ENCODE data around the gene PORCN. TPM values are rescaled to one million over a fixed set of nuclear protein-coding genes. Genes with fewer than 3 reads are reported as not detected.

PORCN gene
- total RNA-seq, 1 donor from 2014 or later: 30.3 TPM

DNA sequence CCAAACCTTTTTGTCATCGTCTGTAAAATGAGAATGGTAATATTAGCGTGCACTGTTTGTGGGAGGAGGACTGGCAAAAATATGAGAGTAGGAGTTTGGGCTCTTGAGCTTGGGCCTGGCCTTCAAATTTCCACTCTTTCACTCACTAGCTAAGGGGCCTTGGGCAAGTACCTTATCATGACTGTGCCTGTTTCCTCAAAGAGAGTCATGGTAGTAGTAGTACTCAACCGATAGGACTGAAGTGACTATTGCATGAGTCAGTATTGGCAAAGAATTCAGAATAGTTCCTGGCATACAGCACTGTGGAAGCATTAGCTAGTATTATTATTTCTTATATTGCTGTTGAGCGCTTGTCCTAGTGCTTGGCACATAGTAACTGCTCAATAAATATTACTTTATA is 49.5 kb downstream of the PORCN start:
- no peak overlapping the region for H3K4me3 ChIP-seq (ENCODE audit: insufficient read depth, low read depth, low read length)
- Mint-ChIP-seq H3K9me3 (ENCODE audit: unreplicated experiment) (no peaks in the 10 kb centered on the region), H3K27ac (ENCODE audit: unreplicated experiment) (peak overlapping the region; percentile 80), H3K36me3 (ENCODE audit: low read depth, unreplicated experiment) (peaks cover 9% of the 10 kb centered on the region), H3K27me3 (ENCODE audit: low read depth, unreplicated experiment) (no peaks in the 10 kb centered on the region), H3K4me1 (ENCODE audit: low read depth, unreplicated experiment) (peaks cover 3% of the 10 kb centered on the region), H3K4me3 (ENCODE audit: unreplicated experiment) (no peak overlapping the region)
- FAIRE-seq (peak; percentile 100), DNase-seq (ENCODE audit: low read depth) (peak; percentile 82)
- H2AFZ ChIP-seq (ENCODE audit: low read depth, low read length): no peak overlapping the region
- no peak overlapping the region for H3K9ac ChIP-seq (ENCODE audit: low read length)
- H3K79me2 ChIP-seq (ENCODE audit: insufficient read depth, low read length): no peaks in the 10 kb centered on the region
- peaks cover 5% of the 10 kb centered on the region for H3K36me3 ChIP-seq (ENCODE audit: insufficient read depth, low read length)
- H3K9me3 ChIP-seq (ENCODE audit: insufficient read depth, low read depth, low read length): no peaks in the 10 kb centered on the region
- no peak for TF ChIP-seq EZH2 (IDR thresholded peaks at IDR 0.05; ENCODE audit: insufficient read depth, low read length)
- TF ChIP-seq, protein P1, sequence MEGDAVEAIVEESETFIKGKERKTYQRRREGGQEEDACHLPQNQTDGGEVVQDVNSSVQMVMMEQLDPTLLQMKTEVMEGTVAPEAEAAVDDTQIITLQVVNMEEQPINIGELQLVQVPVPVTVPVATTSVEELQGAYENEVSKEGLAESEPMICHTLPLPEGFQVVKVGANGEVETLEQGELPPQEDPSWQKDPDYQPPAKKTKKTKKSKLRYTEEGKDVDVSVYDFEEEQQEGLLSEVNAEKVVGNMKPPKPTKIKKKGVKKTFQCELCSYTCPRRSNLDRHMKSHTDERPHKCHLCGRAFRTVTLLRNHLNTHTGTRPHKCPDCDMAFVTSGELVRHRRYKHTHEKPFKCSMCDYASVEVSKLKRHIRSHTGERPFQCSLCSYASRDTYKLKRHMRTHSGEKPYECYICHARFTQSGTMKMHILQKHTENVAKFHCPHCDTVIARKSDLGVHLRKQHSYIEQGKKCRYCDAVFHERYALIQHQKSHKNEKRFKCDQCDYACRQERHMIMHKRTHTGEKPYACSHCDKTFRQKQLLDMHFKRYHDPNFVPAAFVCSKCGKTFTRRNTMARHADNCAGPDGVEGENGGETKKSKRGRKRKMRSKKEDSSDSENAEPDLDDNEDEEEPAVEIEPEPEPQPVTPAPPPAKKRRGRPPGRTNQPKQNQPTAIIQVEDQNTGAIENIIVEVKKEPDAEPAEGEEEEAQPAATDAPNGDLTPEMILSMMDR (IDR thresholded peaks at IDR 0.05; ENCODE audit: insufficient read depth, low read depth, low read length): no peak
- H3K4me1 ChIP-seq (ENCODE audit: insufficient read depth, low read length): peaks cover 5% of the 10 kb centered on the region
- no peak overlapping the region for H3K4me2 ChIP-seq (ENCODE audit: low read length)
- H3K27me3 ChIP-seq (ENCODE audit: insufficient read depth, low read length): no peaks in the 10 kb centered on the region
- H4K20me1 ChIP-seq (ENCODE audit: insufficient read depth, low read length): peaks cover 3% of the 10 kb centered on the region
- peak overlapping the region; percentile 48 for H3K27ac ChIP-seq (ENCODE audit: low read depth, low read length)

DNA sequence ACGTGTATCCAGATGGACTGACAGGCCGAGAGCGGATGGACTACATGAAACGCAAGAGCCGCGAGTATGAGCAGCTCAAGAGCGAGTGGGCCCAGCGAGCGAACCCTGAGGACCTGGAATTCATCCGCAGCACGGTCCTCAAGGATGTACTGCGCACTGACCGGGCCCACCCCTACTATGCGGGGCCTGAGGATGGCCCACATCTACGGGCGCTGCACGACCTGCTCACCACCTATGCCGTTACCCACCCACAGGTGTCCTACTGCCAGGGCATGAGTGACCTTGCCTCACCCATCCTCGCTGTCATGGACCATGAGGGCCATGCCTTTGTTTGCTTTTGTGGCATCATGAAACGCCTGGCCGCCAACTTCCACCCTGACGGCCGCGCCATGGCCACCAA is 50.8 kb downstream of the PORCN start:
- Histone ChIP-seq H2AFZ (ENCODE audit: low read depth, low read length) (no peak overlapping the region), H4K20me1 (ENCODE audit: insufficient read depth, low read length) (peaks cover 3% of the 10 kb centered on the region), H3K9me3 (ENCODE audit: insufficient read depth, low read depth, low read length) (no peaks in the 10 kb centered on the region), H3K36me3 (ENCODE audit: insufficient read depth, low read length) (peaks cover 5% of the 10 kb centered on the region), H3K4me2 (ENCODE audit: low read length) (no peak overlapping the region), H3K27ac (ENCODE audit: low read depth, low read length) (no peak overlapping the region), H3K79me2 (ENCODE audit: insufficient read depth, low read length) (no peaks in the 10 kb centered on the region), H3K9ac (ENCODE audit: low read length) (no peak overlapping the region), H3K4me3 (ENCODE audit: insufficient read depth, low read depth, low read length) (no peak overlapping the region), H3K27me3 (ENCODE audit: insufficient read depth, low read length) (no peaks in the 10 kb centered on the region), H3K4me1 (ENCODE audit: insufficient read depth, low read length) (peaks cover 5% of the 10 kb centered on the region)
- H3K27me3 Mint-ChIP-seq (ENCODE audit: low read depth, unreplicated experiment): no peaks in the 10 kb centered on the region
- TF ChIP-seq EZH2 (IDR thresholded peaks at IDR 0.05; ENCODE audit: insufficient read depth, low read length): no peak
- TF ChIP-seq, protein P1 (IDR thresholded peaks at IDR 0.05; ENCODE audit: insufficient read depth, low read depth, low read length): no peak
- no peak overlapping the region for H3K4me3 Mint-ChIP-seq (ENCODE audit: unreplicated experiment)
- no peak for DNase-seq (ENCODE audit: low read depth)
- peaks cover 9% of the 10 kb centered on the region for H3K36me3 Mint-ChIP-seq (ENCODE audit: low read depth, unreplicated experiment)
- FAIRE-seq: no peak
- H3K4me1 Mint-ChIP-seq (ENCODE audit: low read depth, unreplicated experiment): peaks cover 3% of the 10 kb centered on the region
- H3K9me3 Mint-ChIP-seq (ENCODE audit: unreplicated experiment): no peaks in the 10 kb centered on the region
- no peak overlapping the region for H3K27ac Mint-ChIP-seq (ENCODE audit: unreplicated experiment)

DNA sequence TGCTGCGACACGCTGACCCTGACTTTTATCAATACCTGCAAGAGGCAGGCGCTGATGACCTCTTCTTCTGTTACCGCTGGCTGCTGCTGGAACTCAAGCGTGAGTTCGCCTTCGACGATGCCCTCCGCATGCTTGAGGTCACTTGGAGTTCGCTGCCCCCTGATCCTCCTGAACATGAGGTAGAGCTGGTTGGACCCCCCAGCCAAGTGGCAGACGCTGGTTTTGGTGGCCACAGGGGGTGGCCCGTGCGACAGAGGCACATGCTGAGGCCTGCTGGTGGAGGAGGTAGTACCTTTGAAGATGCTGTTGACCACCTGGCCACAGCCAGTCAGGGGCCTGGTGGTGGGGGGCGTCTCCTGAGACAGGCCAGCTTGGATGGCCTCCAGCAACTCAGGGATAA is 51.3 kb downstream of the PORCN start:
- Histone ChIP-seq H3K79me2 (ENCODE audit: insufficient read depth, low read length) (no peaks in the 10 kb centered on the region), H3K4me1 (ENCODE audit: insufficient read depth, low read length) (peaks cover 5% of the 10 kb centered on the region), H3K36me3 (ENCODE audit: insufficient read depth, low read length) (peaks cover 5% of the 10 kb centered on the region), H3K27ac (ENCODE audit: low read depth, low read length) (no peak overlapping the region), H3K9me3 (ENCODE audit: insufficient read depth, low read depth, low read length) (no peaks in the 10 kb centered on the region), H3K4me2 (ENCODE audit: low read length) (no peak overlapping the region), H2AFZ (ENCODE audit: low read depth, low read length) (no peak overlapping the region), H3K9ac (ENCODE audit: low read length) (no peak overlapping the region), H3K27me3 (ENCODE audit: insufficient read depth, low read length) (no peaks in the 10 kb centered on the region), H3K4me3 (ENCODE audit: insufficient read depth, low read depth, low read length) (no peak overlapping the region), H4K20me1 (ENCODE audit: insufficient read depth, low read length) (no peaks in the 10 kb centered on the region)
- peaks cover 3% of the 10 kb centered on the region for H3K4me1 Mint-ChIP-seq (ENCODE audit: low read depth, unreplicated experiment)
- peaks cover 9% of the 10 kb centered on the region for H3K36me3 Mint-ChIP-seq (ENCODE audit: low read depth, unreplicated experiment)
- H3K27ac Mint-ChIP-seq (ENCODE audit: unreplicated experiment): no peak overlapping the region
- H3K27me3 Mint-ChIP-seq (ENCODE audit: low read depth, unreplicated experiment): no peaks in the 10 kb centered on the region
- no peaks in the 10 kb centered on the region for H3K9me3 Mint-ChIP-seq (ENCODE audit: unreplicated experiment)
- no peak overlapping the region for H3K4me3 Mint-ChIP-seq (ENCODE audit: unreplicated experiment)
- FAIRE-seq (no peak), DNase-seq (ENCODE audit: low read depth) (no peak)
- TF ChIP-seq, protein P1 (IDR thresholded peaks at IDR 0.05; ENCODE audit: insufficient read depth, low read depth, low read length): no peak
- TF ChIP-seq EZH2 (IDR thresholded peaks at IDR 0.05; ENCODE audit: insufficient read depth, low read length): no peak
